Natural killer cell (primary cell): Measurements from ENCODE around the gene IFT80. TPM values are rescaled to one million over a fixed set of nuclear protein-coding genes. Genes with fewer than 3 reads are reported as not detected.

Experiments used
- ATAC-seq, 3 donors: fragments of 150-1000 bp in 2 of 3; fragments of 200-7000 bp in 1 of 3; cut with Tn5 transposase; 1 replicate in 1 of 3; 2 replicates in 2 of 3; pipeline ENCODE4 v1.10.0; 2021; ENCODE audit warnings: mild to moderate bottlenecking in 2 of 3, moderate library complexity in 2 of 3
- DNase-seq, 2 donors: peaks; one replicate each; pipeline versions ENCODE4 v3.0.0 to v3.0.0-alpha.2; 2013 to 2021; ENCODE audit warnings: mixed read lengths in 1 of 2
- H3K27ac ChIP-seq: one replicate; pipeline ENCODE4 v1.5.1; 2013; ENCODE audit warnings: mild to moderate bottlenecking, low read length
- H3K27me3 ChIP-seq: one replicate; pipeline ENCODE4 v1.6.1; 2013; ENCODE audit warnings: low read length; ENCODE audit not compliant: control insufficient read depth, insufficient read depth
- H3K36me3 ChIP-seq: one replicate; pipeline ENCODE4 v1.6.1; 2013; ENCODE audit warnings: low read length; ENCODE audit not compliant: control insufficient read depth, insufficient read depth
- H3K4me1 ChIP-seq: one replicate; pipeline ENCODE4 v1.6.1; 2013; ENCODE audit warnings: low read length; ENCODE audit not compliant: control insufficient read depth, insufficient read depth
- H3K4me3 ChIP-seq: one replicate; pipeline ENCODE4 v1.5.1; 2013; ENCODE audit warnings: low read length
- H3K9me3 ChIP-seq: one replicate; pipeline ENCODE4 v1.6.1; 2013; ENCODE audit warnings: low read length; ENCODE audit not compliant: control insufficient read depth, insufficient read depth
- H3K27ac Mint-ChIP-seq, 2 donors: one replicate each; pipeline ENCODE4 v1.8.0; 2022; ENCODE audit warnings: mild to moderate bottlenecking in 2 of 2, mixed read lengths in 2 of 2, moderate library complexity in 1 of 2
- H3K27me3 Mint-ChIP-seq, 2 donors: one replicate each; pipeline ENCODE4 v1.8.0; 2022; ENCODE audit warnings: low read depth in 2 of 2, mixed read lengths in 2 of 2
- H3K36me3 Mint-ChIP-seq: one replicate; pipeline ENCODE4 v1.8.0; 2022; ENCODE audit warnings: mixed read lengths
- H3K4me1 Mint-ChIP-seq, 2 donors: one replicate each; pipeline ENCODE4 v1.8.0; 2022; ENCODE audit warnings: mixed read lengths in 2 of 2
- H3K4me3 Mint-ChIP-seq: one replicate; pipeline ENCODE4 v1.8.0; 2022; ENCODE audit warnings: mild to moderate bottlenecking, moderate library complexity, mixed read lengths
- H3K9me3 Mint-ChIP-seq, 2 donors: one replicate each; pipeline ENCODE4 v1.8.0; 2022; ENCODE audit warnings: mixed read lengths in 2 of 2
- CTCF ChIP-seq: fragments of 200-600 bp; IDR thresholded peaks from one replicate; pipeline ENCODE4 v1.8.0; 2022; ENCODE audit warnings: antibody characterized with exemption
- WGBS: methylation state at CpG from one replicate; pipeline ENCODE4 v1.1.7; 2013; ENCODE audit warnings: missing lambda C conversion rate; ENCODE audit not compliant: insufficient coverage; 5-methylcytosine and 5-hydroxymethylcytosine counted together
- intact Hi-C: fragments of 100-400 bp; cut with micrococcal nuclease; formaldehyde crosslinking; loops from one replicate; pipeline ENCODE4 v1.14.2; 2022
- total RNA-seq, 4 donors: library from RNA; stranded (reverse); fragments of 120-200 nt in 1 of 4; gene quantifications; one replicate each; pipeline versions ENCODE4 v1.2.3 to v1.2.4, GENCODE V29; 2013 to 2022

The IFT80 gene
- total RNA-seq, 3 donors from 2014 or later (not counting 1 experiment from before 2014, with no cell fraction given): 22.6 to 22.9 (median 22.9) TPM

- TF ChIP-seq CTCF: no peak
- Histone ChIP-seq H3K9me3 (peaks cover 7% of the 10 kb centered on the region), H3K4me1 (peaks cover 7% of the 10 kb centered on the region), H3K27me3 (no peaks in the 10 kb centered on the region), H3K36me3 (no peaks in the 10 kb centered on the region), H3K4me3 (no peak overlapping the region), H3K27ac (no peak overlapping the region)
- H3K4me3 Mint-ChIP-seq: no peak overlapping the region
- no peaks in the 10 kb centered on the region for H3K36me3 Mint-ChIP-seq
- no peaks in the 10 kb centered on the region for H3K9me3 Mint-ChIP-seq
- DNase-seq: no peak
- intact Hi-C loops: no loop called here
- H3K27me3 Mint-ChIP-seq: no peaks in the 10 kb centered on the region
- no CpG with 5 or more reads among the region's 1 CpG for WGBS
- no peak overlapping the region for H3K27ac Mint-ChIP-seq
- ATAC-seq: no peak
- peaks cover 39 to 42% of the 10 kb centered on the region in 2 donors for H3K4me1 Mint-ChIP-seq
Observed at GRCh38 chr3:160445854-160446253, 46.8 kb upstream of the IFT80 start.

- Histone ChIP-seq H3K36me3 (no peaks in the 10 kb centered on the region), H3K27me3 (no peaks in the 10 kb centered on the region), H3K4me1 (no peaks in the 10 kb centered on the region), H3K27ac (no peak overlapping the region), H3K4me3 (no peak overlapping the region), H3K9me3 (no peaks in the 10 kb centered on the region)
- H3K27ac Mint-ChIP-seq: no peak overlapping the region
- no peak for TF ChIP-seq CTCF
- no peak overlapping the region for H3K4me3 Mint-ChIP-seq
- no peaks in the 10 kb centered on the region for H3K27me3 Mint-ChIP-seq
- no peaks in the 10 kb centered on the region for H3K36me3 Mint-ChIP-seq
- intact Hi-C loops: no loop called here
- H3K9me3 Mint-ChIP-seq: no peaks in the 10 kb centered on the region
- 88% methylated on average over 1 of the region's 1 CpG for WGBS
- ATAC-seq: no peak
- no peak for DNase-seq
- H3K4me1 Mint-ChIP-seq: peaks cover 26 to 33% of the 10 kb centered on the region in 2 donors
Observed at GRCh38 chr3:160444411-160444810, 45.4 kb upstream of the IFT80 start.

GRCh38 chr3:160440687-160441086 is 41.7 kb upstream of the IFT80 start:
- Histone ChIP-seq H3K4me3 (no peak overlapping the region), H3K27ac (no peak overlapping the region), H3K36me3 (peaks cover 16% of the 10 kb centered on the region), H3K27me3 (no peaks in the 10 kb centered on the region), H3K4me1 (no peaks in the 10 kb centered on the region), H3K9me3 (no peaks in the 10 kb centered on the region)
- intact Hi-C loops: no loop called here
- no peak for DNase-seq
- H3K27ac Mint-ChIP-seq: no peak overlapping the region
- no peak for TF ChIP-seq CTCF
- peaks cover 7% of the 10 kb centered on the region for H3K36me3 Mint-ChIP-seq
- H3K4me1 Mint-ChIP-seq: peaks cover 18 to 32% of the 10 kb centered on the region in 2 donors
- H3K4me3 Mint-ChIP-seq: no peak overlapping the region
- ATAC-seq: no peak
- H3K27me3 Mint-ChIP-seq: no peaks in the 10 kb centered on the region
- WGBS: 95% methylated on average over 7 of the region's 7 CpGs
- H3K9me3 Mint-ChIP-seq: no peaks in the 10 kb centered on the region

GRCh38 chr3:160437083-160437455 is 38.0 kb upstream of the IFT80 start:
- H3K4me3 Mint-ChIP-seq: no peak overlapping the region

More at GRCh38 chr3:160437083-160437455, 38.0 kb upstream of the IFT80 start:
- no peak for TF ChIP-seq CTCF
- H3K9me3 Mint-ChIP-seq: no peaks in the 10 kb centered on the region
- peaks cover 7% of the 10 kb centered on the region for H3K36me3 Mint-ChIP-seq
- Histone ChIP-seq H3K36me3 (peaks cover 37% of the 10 kb centered on the region), H3K9me3 (no peaks in the 10 kb centered on the region), H3K27ac (no peak overlapping the region), H3K4me1 (no peaks in the 10 kb centered on the region), H3K27me3 (no peaks in the 10 kb centered on the region), H3K4me3 (no peak overlapping the region)
- no peaks in the 10 kb centered on the region for H3K27me3 Mint-ChIP-seq
- 88% methylated on average over 5 of the region's 5 CpGs for WGBS
- ATAC-seq: no peak
- DNase-seq: no peak
- intact Hi-C loops: no loop called here
- peaks cover 11 to 22% of the 10 kb centered on the region in 2 donors for H3K4me1 Mint-ChIP-seq
- H3K27ac Mint-ChIP-seq: peak overlapping the region; percentile 23 to 47
